CD4-positive, alpha-beta memory T cell (primary cell): ENCODE measurements around the gene ANO7. TPM values are rescaled to one million over a fixed set of nuclear protein-coding genes. Genes with fewer than 3 reads are reported as not detected.

ENCODE experiments used
- CTCF ChIA-PET: fragments of 350-600 bp; sonication (Branson Sonifier 250); formaldehyde crosslinking; loops from one replicate; lab custom pipeline; 2021; ENCODE audit warnings: inconsistent platforms; ENCODE audit not compliant: partially characterized antibody; lab: Charles Lee
- POLR2A ChIA-PET: fragments of 350-600 bp; sonication (Branson Sonifier 250); formaldehyde crosslinking; loops from one replicate; lab custom pipeline; 2021; ENCODE audit not compliant: partially characterized antibody; lab: Charles Lee
- DNase-seq, 5 donors: peaks; one replicate each; pipeline versions ENCODE4 v3.0.0 to v3.0.0-alpha.2; 2020 to 2022; ENCODE audit warnings: mixed read lengths in 1 of 5
- H3K27ac ChIP-seq: one replicate; pipeline ENCODE4 v1.7.0; 2013; ENCODE audit warnings: low read depth, low read length
- H3K27me3 ChIP-seq: 2 replicates; pipeline ENCODE4 v1.7.0; 2013; ENCODE audit warnings: mild to moderate bottlenecking, low read length, moderate library complexity; ENCODE audit not compliant: insufficient read depth
- H3K36me3 ChIP-seq: 2 replicates; pipeline ENCODE4 v1.7.0; 2013; ENCODE audit warnings: mild to moderate bottlenecking, low read length, moderate library complexity; ENCODE audit not compliant: insufficient read depth
- H3K4me1 ChIP-seq: 2 replicates; pipeline ENCODE4 v1.7.0; 2013; ENCODE audit warnings: mild to moderate bottlenecking, low read length, moderate library complexity; ENCODE audit not compliant: insufficient read depth
- H3K4me3 ChIP-seq, 2 donors: one replicate each; pipeline ENCODE4 v1.7.0; 2013; ENCODE audit warnings: low read length in 2 of 2, mild to moderate bottlenecking in 1 of 2
- H3K9me3 ChIP-seq, 2 donors: one replicate each; pipeline ENCODE4 v1.7.0; 2013; ENCODE audit warnings: low read length in 2 of 2, control low read depth in 1 of 2; ENCODE audit not compliant: control insufficient read depth in 1 of 2
- H3K27ac Mint-ChIP-seq, 7 donors: one replicate each; pipeline ENCODE4 v1.8.0; 2020 to 2021; ENCODE audit warnings: mixed read lengths in 7 of 7, mild to moderate bottlenecking in 6 of 7, inconsistent platforms in 3 of 7, moderate library complexity in 3 of 7
- H3K27me3 Mint-ChIP-seq, 2 donors: one replicate each; pipeline ENCODE4 v1.8.0; 2020 to 2021; ENCODE audit warnings: mixed read lengths in 2 of 2
- H3K36me3 Mint-ChIP-seq, 2 donors: one replicate each; pipeline ENCODE4 v1.8.0; 2020 to 2021; ENCODE audit warnings: mixed read lengths in 2 of 2, inconsistent platforms in 1 of 2, mild to moderate bottlenecking in 1 of 2
- H3K4me1 Mint-ChIP-seq, 4 donors: one replicate each; pipeline ENCODE4 v1.8.0; 2020 to 2021; ENCODE audit warnings: mixed read lengths in 4 of 4, mild to moderate bottlenecking in 1 of 4
- H3K4me3 Mint-ChIP-seq, 8 donors: one replicate each; pipeline ENCODE4 v1.8.0; 2020 to 2021; ENCODE audit warnings: mixed read lengths in 8 of 8, mild to moderate bottlenecking in 7 of 8, moderate library complexity in 6 of 8, inconsistent platforms in 3 of 8
- H3K9me3 Mint-ChIP-seq, 8 donors: one replicate each; pipeline ENCODE4 v1.8.0; 2020 to 2021; ENCODE audit warnings: mixed read lengths in 8 of 8, mild to moderate bottlenecking in 5 of 8, inconsistent platforms in 3 of 8, moderate library complexity in 1 of 8
- intact Hi-C: fragments of 100-400 bp; cut with micrococcal nuclease; formaldehyde crosslinking; loops from one replicate; pipeline ENCODE4 v1.15.1; 2023
- polyA plus RNA-seq, 2 donors: library from polyadenylated mRNA; unstranded; fragments of 300-500 nt; fragmentation: Illumina TruSeq; gene quantifications; one replicate each; pipeline ENCODE4 v1.2.3, GENCODE V29; 2021
- total RNA-seq, 2 experiments: library from RNA; stranded (reverse); gene quantifications; one replicate each; pipeline ENCODE4 v1.2.3, GENCODE V29; 2021

Gene ANO7
- total and polyA plus RNA-seq, 4 experiments from 2014 or later = 0.13 to 0.81 (median 0.53) TPM; not detected in 1

GRCh38 chr2:241234066-241234790 is 45.8 kb downstream of the ANO7 start:
- intact Hi-C loops = no loop called here
- H3K36me3 ChIP-seq = peaks cover 81% of the 10 kb centered on the region
- CTCF ChIA-PET = no interaction called here
- Mint-ChIP-seq H3K27ac (peak overlapping the region in 1 of 7 donors; percentile 46), H3K9me3 (no peaks in the 10 kb centered on the region), H3K4me1 (peaks cover 0 to 6% (median 0%) of the 10 kb centered on the region in 4 donors), H3K27me3 (no peaks in the 10 kb centered on the region), H3K36me3 (peaks cover 83 to 84% of the 10 kb centered on the region in 2 donors), H3K4me3 (no peak overlapping the region)
- H3K27ac ChIP-seq = no peak overlapping the region
- no peaks in the 10 kb centered on the region for H3K9me3 ChIP-seq
- DNase-seq = no peak
- no peaks in the 10 kb centered on the region for H3K27me3 ChIP-seq
- H3K4me3 ChIP-seq = no peak overlapping the region
- H3K4me1 ChIP-seq = no peaks in the 10 kb centered on the region
- POLR2A ChIA-PET = no interaction called here

DNA sequence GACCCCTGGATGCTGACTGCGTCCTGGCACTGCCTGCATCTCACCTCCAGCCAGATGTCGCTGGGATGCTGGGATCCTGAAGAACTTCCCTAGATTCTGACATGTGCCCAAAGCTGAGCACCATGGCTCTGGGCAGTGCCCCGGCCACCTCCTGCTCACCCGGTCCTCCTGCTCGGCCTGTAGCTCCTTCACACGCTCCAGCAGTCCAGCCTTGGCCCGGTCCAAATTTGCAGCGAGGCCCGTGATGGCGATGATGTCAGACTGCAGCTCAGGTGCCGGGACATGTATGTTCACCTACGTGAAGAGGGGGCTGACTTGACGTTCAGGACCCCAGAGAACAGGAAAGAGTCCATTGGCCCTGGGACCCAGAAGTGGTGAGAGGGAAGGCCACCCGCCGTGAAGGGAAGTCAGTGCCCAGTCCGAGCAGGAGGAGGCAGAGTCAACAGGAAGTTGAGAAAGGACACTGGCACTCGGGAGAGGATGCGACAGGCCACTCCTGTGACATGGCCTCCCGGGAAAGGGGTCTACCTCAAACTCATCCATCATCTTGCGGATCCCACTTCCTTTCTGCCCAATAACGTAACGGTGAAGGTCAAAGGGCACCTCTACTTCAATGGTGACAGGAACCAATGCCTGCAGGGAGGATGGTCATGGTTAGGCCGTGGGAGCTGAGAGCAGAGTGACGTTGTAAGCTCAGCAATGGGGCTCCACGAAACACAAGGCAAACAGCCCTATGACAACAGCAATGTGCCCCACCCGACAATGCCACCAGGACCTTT is 46.7 kb downstream of the ANO7 start:
- H3K27ac ChIP-seq = no peak overlapping the region
- intact Hi-C loops = no loop called here
- DNase-seq = no peak
- CTCF ChIA-PET = no interaction called here
- no peaks in the 10 kb centered on the region for H3K4me1 ChIP-seq
- H3K9me3 ChIP-seq = no peaks in the 10 kb centered on the region
- POLR2A ChIA-PET = no interaction called here
- Mint-ChIP-seq H3K27ac (no peak overlapping the region), H3K4me3 (no peak overlapping the region), H3K36me3 (peaks cover 86 to 90% of the 10 kb centered on the region in 2 donors), H3K4me1 (peaks cover 0 to 6% (median 0%) of the 10 kb centered on the region in 4 donors), H3K27me3 (no peaks in the 10 kb centered on the region), H3K9me3 (no peaks in the 10 kb centered on the region)
- no peak overlapping the region for H3K4me3 ChIP-seq
- peaks cover 85% of the 10 kb centered on the region for H3K36me3 ChIP-seq
- no peaks in the 10 kb centered on the region for H3K27me3 ChIP-seq

DNA sequence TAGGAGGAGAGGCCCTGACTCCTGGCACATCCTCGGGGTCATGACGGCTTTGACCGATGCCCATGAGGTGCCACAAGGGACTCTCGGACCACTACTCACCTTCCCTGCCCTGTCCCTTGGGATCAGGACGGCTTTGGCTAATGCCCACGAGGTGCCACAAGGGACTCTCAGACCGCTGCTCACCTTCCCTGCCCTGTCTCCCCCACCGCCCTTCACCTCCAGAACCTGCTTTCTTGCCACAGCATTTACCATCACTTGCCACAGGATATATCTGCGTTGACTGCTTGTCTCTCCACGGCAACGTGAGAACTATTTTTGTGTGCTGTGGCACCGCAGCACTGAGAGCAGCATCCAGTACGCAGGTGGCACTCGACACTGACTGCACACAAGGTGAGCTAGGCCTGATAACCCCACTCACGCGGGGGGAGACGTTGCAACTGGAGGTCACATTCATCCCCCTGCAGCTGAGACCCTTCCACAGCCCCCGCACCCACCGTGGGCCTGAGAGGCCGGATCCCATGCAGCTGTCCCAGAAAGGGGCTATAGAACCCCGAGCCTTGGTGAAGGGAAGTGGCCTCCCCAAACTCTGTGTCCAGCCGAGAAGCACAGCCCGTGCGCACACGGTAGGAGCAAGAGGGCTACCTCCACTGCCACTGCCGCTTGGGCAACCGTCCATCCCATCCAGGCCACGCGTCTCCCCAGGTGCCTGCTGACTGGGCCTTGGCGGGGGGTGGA is 47.5 kb downstream of the ANO7 start:
- H3K9me3 Mint-ChIP-seq = no peaks in the 10 kb centered on the region

DNA sequence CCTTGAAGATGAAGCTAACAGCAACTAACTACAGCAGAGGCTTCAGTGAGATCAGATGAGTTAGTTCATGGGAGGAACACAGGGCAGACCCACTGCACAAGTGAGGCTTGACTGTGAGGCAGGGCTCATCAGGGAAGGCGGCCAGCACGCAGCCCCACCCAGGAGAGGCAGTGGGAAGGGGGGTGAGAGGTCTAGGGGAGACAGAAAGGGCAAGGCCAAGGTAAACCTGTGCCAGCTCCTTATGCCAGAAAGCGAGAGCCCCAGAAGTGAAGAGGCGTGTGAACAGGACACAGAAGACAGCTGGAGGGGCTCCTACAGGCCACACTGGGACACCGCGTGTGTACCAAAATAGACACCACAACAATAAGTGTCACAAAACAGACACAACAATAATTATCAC is 48.6 kb downstream of the ANO7 start:
- no peaks in the 10 kb centered on the region for H3K27me3 Mint-ChIP-seq
- CTCF ChIA-PET = no interaction called here
- H3K9me3 Mint-ChIP-seq = no peaks in the 10 kb centered on the region
- Histone ChIP-seq H3K4me3 (no peak overlapping the region), H3K9me3 (no peaks in the 10 kb centered on the region), H3K27ac (no peak overlapping the region), H3K36me3 (peaks cover 87% of the 10 kb centered on the region), H3K27me3 (no peaks in the 10 kb centered on the region), H3K4me1 (no peaks in the 10 kb centered on the region)
- no peak for DNase-seq
- peaks cover 85 to 90% of the 10 kb centered on the region in 2 donors for H3K36me3 Mint-ChIP-seq
- intact Hi-C loops = no loop called here
- no peak overlapping the region for H3K4me3 Mint-ChIP-seq
- no peaks in the 10 kb centered on the region for H3K4me1 Mint-ChIP-seq
- H3K27ac Mint-ChIP-seq = peak overlapping the region in 2 of 7 donors; percentile 64 to 68
- POLR2A ChIA-PET = no interaction called here

More for the DNA sequence above, 47.5 kb downstream of the ANO7 start:
- Histone ChIP-seq H3K9me3 (no peaks in the 10 kb centered on the region), H3K27ac (no peak overlapping the region), H3K4me3 (no peak overlapping the region), H3K36me3 (peaks cover 85% of the 10 kb centered on the region), H3K27me3 (no peaks in the 10 kb centered on the region), H3K4me1 (no peaks in the 10 kb centered on the region)
- ChIA-PET CTCF (no interaction called here), POLR2A (no interaction called here)
- peaks cover 0 to 6% (median 0%) of the 10 kb centered on the region in 4 donors for H3K4me1 Mint-ChIP-seq
- H3K4me3 Mint-ChIP-seq = no peak overlapping the region
- no peaks in the 10 kb centered on the region for H3K27me3 Mint-ChIP-seq
- peaks cover 87 to 90% of the 10 kb centered on the region in 2 donors for H3K36me3 Mint-ChIP-seq
- DNase-seq = no peak
- intact Hi-C loops = no loop called here
- H3K27ac Mint-ChIP-seq = no peak overlapping the region

DNA sequence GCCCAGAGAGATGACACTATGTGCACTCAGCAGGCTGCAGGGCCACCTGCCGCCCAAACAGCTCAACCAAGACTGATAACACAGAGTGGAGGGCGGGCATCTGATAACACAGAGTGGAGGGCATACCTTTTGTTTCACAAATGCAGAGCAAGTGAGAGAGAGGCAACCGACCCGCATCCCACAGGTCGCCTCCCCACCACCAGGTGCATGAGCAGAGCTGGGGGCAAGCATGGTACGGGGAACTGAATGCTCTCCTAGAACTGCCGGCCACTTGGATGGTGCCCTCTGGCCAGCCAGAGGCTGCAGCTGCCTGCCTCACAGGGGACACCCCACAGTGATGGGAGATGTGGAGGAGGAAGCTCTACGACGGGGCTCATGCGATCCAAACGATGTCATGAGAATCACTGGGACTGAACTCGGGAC is 49.5 kb downstream of the ANO7 start:
- H3K4me1 ChIP-seq = no peaks in the 10 kb centered on the region
- Mint-ChIP-seq H3K4me3 (no peak overlapping the region), H3K4me1 (no peaks in the 10 kb centered on the region), H3K27me3 (no peaks in the 10 kb centered on the region), H3K27ac (no peak overlapping the region), H3K36me3 (peaks cover 92 to 93% of the 10 kb centered on the region in 2 donors), H3K9me3 (no peaks in the 10 kb centered on the region)
- no peaks in the 10 kb centered on the region for H3K9me3 ChIP-seq
- no peak overlapping the region for H3K27ac ChIP-seq
- no peak overlapping the region for H3K4me3 ChIP-seq
- no peaks in the 10 kb centered on the region for H3K27me3 ChIP-seq
- no peak for DNase-seq
- peaks cover 95% of the 10 kb centered on the region for H3K36me3 ChIP-seq
- intact Hi-C loops = no loop called here
- CTCF ChIA-PET = no interaction called here
- POLR2A ChIA-PET = no interaction called here

- Mint-ChIP-seq H3K27ac (peak overlapping the region in 1 of 7 donors; percentile 6), H3K4me3 (no peak overlapping the region)
- POLR2A ChIA-PET = no interaction called here
These were observed 50.3 kb downstream of the ANO7 start for GRCh38 chr2:241238693-241239198.

More at GRCh38 chr2:241238693-241239198, 50.3 kb downstream of the ANO7 start:
- Mint-ChIP-seq H3K9me3 (no peaks in the 10 kb centered on the region), H3K27me3 (no peaks in the 10 kb centered on the region), H3K36me3 (peaks cover 89 to 90% of the 10 kb centered on the region in 2 donors), H3K4me1 (peaks cover 0 to 1% (median 0%) of the 10 kb centered on the region in 4 donors)
- Histone ChIP-seq H3K36me3 (peaks cover 95% of the 10 kb centered on the region), H3K4me1 (no peaks in the 10 kb centered on the region), H3K27me3 (no peaks in the 10 kb centered on the region), H3K9me3 (no peaks in the 10 kb centered on the region), H3K27ac (no peak overlapping the region), H3K4me3 (no peak overlapping the region)
- DNase-seq = no peak
- intact Hi-C loops = no loop called here
- CTCF ChIA-PET = no interaction called here
